HepG2 (cell line): ENCODE measurements around the gene WWP2. TPM values are rescaled to one million over a fixed set of nuclear protein-coding genes. Genes with fewer than 3 reads are reported as not detected.

Experiments
- DPF2 ChIP-seq: sonication (generic); formaldehyde crosslinking; IDR thresholded peaks from 2 replicates; pipeline ENCODE4 v1.4.0; 2020; ENCODE audit warnings: mild to moderate bottlenecking, low read depth, missing genetic modification reagents, borderline replicate concordance
- HHEX ChIP-seq: IDR thresholded peaks from 2 replicates; pipeline ENCODE4 v1.6.1; 2016; ENCODE audit warnings: control low read depth
- MAF1 ChIP-seq: sonication (generic); formaldehyde crosslinking; IDR thresholded peaks from 2 replicates; pipeline ENCODE4 v1.5.0; 2020; ENCODE audit warnings: missing genetic modification reagents, borderline replicate concordance
- NFYC ChIP-seq: IDR thresholded peaks from 2 replicates; pipeline ENCODE4 v1.6.1; 2016; ENCODE audit warnings: missing genetic modification reagents, missing compliant biosample characterization
- RAD21 ChIP-seq: fragments of 450-650 bp; formaldehyde crosslinking; IDR thresholded peaks from 2 replicates; pipeline ENCODE4 v1.5.0; 2020; ENCODE audit warnings: mild to moderate bottlenecking
- RFXANK ChIP-seq: IDR thresholded peaks from 2 replicates; pipeline ENCODE4 v1.6.1; 2016
- RORA ChIP-seq: sonication (generic); formaldehyde crosslinking; IDR thresholded peaks from 2 replicates; pipeline ENCODE4 v1.5.0; 2020; ENCODE audit warnings: mild to moderate bottlenecking, missing genetic modification reagents, moderate library complexity
- SRSF4 ChIP-seq: fragments of 200-400 bp; formaldehyde crosslinking; IDR thresholded peaks from one replicate; pipeline ENCODE4 v1.6.1; 2018; ENCODE audit warnings: mild to moderate bottlenecking, low read depth, low read length, moderate library complexity; ENCODE audit not compliant: poor library complexity, severe bottlenecking
- TBP ChIP-seq: sonication (generic); formaldehyde crosslinking; IDR thresholded peaks from 2 replicates; pipeline ENCODE4 v1.5.0; 2020; ENCODE audit warnings: missing genetic modification reagents
- TBX2 ChIP-seq: sonication (generic); formaldehyde crosslinking; IDR thresholded peaks from 2 replicates; pipeline ENCODE4 v1.5.0; 2020; ENCODE audit warnings: missing genetic modification reagents, mild to moderate bottlenecking, borderline replicate concordance
- THAP11 ChIP-seq: IDR thresholded peaks from 2 replicates; pipeline ENCODE4 v1.6.1; 2016; ENCODE audit warnings: missing biosample characterization, missing genetic modification reagents
- ZBTB7A ChIP-seq: sonication (generic); formaldehyde crosslinking; IDR thresholded peaks from 2 replicates; pipeline ENCODE4 v1.8.0; 2022; ENCODE audit warnings: mild to moderate bottlenecking, missing genetic modification reagents
- ZNF136 ChIP-seq: sonication (generic); formaldehyde crosslinking; IDR thresholded peaks from 2 replicates; pipeline ENCODE4 v1.8.1; 2022; ENCODE audit warnings: low read depth, mild to moderate bottlenecking, moderate library complexity, missing genetic modification reagents
- ZNF496 ChIP-seq: sonication (generic); formaldehyde crosslinking; IDR thresholded peaks from 2 replicates; pipeline ENCODE4 v1.8.1; 2023; ENCODE audit warnings: mild to moderate bottlenecking, moderate library complexity, missing genetic modification reagents; ENCODE audit not compliant: insufficient replicate concordance
- ZNF737 ChIP-seq: sonication (generic); formaldehyde crosslinking; IDR thresholded peaks from 2 replicates; pipeline ENCODE4 v1.5.0; 2020; ENCODE audit warnings: missing genetic modification reagents, mild to moderate bottlenecking, borderline replicate concordance
- polyA plus RNA-seq, 8 experiments: library from polyadenylated mRNA; depleted of rRNA in 3 of 8; stranded (reverse) in 7 of 8; unstranded in 1 of 8; fragments of >200 nt; fragmentation: Illumina TruSeq in 4 of 8; extraction: Trizol in 4 of 8; gene quantifications; 2 replicates each; pipeline versions ENCODE4 v1.2.1 to v1.2.3, GENCODE V29; 2011 to 2016; ENCODE audit warnings: low read depth in 4 of 8, missing spikeins in 1 of 8, mixed read lengths in 1 of 8; ENCODE audit not compliant: insufficient read depth in 1 of 8
- total RNA-seq, 5 experiments: library from RNA; depleted of rRNA; stranded (reverse); fragments of >200 nt; fragmentation: Illumina TruSeq; extraction: Trizol; gene quantifications; 2 replicates each; pipeline ENCODE4 v1.2.3, GENCODE V29; 2016; ENCODE audit warnings: low read depth in 1 of 5
- TF ChIP-seq, protein P1 (sequence below): sonication (generic); formaldehyde crosslinking; IDR thresholded peaks from 2 replicates; pipeline ENCODE4 v1.9.0; 2021; ENCODE audit warnings: missing genetic modification reagents, borderline replicate concordance
- TF ChIP-seq, protein P2 (sequence below): sonication (generic); formaldehyde crosslinking; IDR thresholded peaks from 2 replicates; pipeline ENCODE4 v1.5.0; 2020; ENCODE audit warnings: mild to moderate bottlenecking, missing genetic modification reagents
- TF ChIP-seq, protein P3 (sequence below): sonication (generic); formaldehyde crosslinking; IDR thresholded peaks from 2 replicates; pipeline ENCODE4 v1.8.1; 2023; ENCODE audit warnings: mild to moderate bottlenecking, missing genetic modification reagents

WWP2 gene
- total and polyA plus RNA-seq, 2 of the 13 experiments (the other 11 are each of a cell fraction or from before 2014, with no cell fraction given): 11.4 to 28.2 TPM

DNA sequence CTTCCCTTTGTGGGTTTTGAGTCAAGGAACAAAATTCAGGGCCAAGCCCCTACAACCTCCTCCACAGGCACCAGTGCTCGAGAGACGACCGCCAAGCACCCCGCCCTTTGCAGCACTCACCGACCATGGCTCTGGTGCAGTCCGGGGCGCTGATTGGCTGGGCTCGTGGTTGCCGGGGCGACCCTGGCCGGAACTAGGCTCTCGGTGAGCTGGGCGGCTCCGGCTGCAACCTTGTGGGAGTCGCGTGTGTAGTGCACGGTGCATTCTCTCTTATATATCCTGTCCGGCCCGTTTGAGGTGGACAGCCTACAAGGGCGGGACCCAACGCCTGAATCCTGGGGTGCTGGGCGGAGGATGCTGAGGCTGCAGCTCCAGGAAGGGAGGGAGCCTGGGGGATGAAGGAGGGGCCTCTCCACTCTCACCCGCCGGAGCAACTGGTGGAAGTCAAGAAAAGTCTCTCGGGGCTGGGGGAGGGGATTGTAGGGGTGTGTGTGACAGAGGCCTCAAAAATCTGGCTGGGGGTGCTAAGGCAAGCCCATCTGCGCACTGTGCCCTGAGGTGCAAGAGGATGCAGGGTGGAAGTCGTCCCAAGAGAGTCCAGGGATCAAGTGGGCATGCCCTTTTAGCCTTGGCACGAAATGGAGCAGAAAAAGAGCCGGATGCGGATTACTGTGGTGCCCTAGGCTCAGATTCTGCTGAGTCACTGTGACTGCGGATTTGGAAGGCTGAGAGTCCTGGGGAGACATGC is 35.6 kb upstream of the WWP2 start, which contains the start of gene NQO1 (continued):
- TF ChIP-seq, protein P1, sequence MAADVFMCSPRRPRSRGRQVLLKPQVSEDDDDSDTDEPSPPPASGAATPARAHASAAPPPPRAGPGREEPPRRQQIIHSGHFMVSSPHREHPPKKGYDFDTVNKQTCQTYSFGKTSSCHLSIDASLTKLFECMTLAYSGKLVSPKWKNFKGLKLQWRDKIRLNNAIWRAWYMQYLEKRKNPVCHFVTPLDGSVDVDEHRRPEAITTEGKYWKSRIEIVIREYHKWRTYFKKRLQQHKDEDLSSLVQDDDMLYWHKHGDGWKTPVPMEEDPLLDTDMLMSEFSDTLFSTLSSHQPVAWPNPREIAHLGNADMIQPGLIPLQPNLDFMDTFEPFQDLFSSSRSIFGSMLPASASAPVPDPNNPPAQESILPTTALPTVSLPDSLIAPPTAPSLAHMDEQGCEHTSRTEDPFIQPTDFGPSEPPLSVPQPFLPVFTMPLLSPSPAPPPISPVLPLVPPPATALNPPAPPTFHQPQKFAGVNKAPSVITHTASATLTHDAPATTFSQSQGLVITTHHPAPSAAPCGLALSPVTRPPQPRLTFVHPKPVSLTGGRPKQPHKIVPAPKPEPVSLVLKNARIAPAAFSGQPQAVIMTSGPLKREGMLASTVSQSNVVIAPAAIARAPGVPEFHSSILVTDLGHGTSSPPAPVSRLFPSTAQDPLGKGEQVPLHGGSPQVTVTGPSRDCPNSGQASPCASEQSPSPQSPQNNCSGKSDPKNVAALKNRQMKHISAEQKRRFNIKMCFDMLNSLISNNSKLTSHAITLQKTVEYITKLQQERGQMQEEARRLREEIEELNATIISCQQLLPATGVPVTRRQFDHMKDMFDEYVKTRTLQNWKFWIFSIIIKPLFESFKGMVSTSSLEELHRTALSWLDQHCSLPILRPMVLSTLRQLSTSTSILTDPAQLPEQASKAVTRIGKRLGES: no peak
- peak; percentile 61; the same call in 1 of the 2 replicates for TF ChIP-seq ZBTB7A (CRISPR knock-in tag)
- TF ChIP-seq, protein P2, sequence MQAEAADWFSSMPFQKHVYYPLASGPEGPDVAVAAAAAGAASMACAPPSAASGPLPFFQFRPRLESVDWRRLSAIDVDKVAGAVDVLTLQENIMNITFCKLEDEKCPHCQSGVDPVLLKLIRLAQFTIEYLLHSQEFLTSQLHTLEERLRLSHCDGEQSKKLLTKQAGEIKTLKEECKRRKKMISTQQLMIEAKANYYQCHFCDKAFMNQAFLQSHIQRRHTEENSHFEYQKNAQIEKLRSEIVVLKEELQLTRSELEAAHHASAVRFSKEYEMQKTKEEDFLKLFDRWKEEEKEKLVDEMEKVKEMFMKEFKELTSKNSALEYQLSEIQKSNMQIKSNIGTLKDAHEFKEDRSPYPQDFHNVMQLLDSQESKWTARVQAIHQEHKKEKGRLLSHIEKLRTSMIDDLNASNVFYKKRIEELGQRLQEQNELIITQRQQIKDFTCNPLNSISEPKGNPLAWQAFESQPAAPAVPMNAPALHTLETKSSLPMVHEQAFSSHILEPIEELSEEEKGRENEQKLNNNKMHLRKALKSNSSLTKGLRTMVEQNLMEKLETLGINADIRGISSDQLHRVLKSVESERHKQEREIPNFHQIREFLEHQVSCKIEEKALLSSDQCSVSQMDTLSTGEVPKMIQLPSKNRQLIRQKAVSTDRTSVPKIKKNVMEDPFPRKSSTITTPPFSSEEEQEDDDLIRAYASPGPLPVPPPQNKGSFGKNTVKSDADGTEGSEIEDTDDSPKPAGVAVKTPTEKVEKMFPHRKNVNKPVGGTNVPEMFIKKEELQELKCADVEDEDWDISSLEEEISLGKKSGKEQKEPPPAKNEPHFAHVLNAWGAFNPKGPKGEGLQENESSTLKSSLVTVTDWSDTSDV (CRISPR knock-in tag): no peak
- TF ChIP-seq ZNF136: no peak
- TF ChIP-seq, protein P3, sequence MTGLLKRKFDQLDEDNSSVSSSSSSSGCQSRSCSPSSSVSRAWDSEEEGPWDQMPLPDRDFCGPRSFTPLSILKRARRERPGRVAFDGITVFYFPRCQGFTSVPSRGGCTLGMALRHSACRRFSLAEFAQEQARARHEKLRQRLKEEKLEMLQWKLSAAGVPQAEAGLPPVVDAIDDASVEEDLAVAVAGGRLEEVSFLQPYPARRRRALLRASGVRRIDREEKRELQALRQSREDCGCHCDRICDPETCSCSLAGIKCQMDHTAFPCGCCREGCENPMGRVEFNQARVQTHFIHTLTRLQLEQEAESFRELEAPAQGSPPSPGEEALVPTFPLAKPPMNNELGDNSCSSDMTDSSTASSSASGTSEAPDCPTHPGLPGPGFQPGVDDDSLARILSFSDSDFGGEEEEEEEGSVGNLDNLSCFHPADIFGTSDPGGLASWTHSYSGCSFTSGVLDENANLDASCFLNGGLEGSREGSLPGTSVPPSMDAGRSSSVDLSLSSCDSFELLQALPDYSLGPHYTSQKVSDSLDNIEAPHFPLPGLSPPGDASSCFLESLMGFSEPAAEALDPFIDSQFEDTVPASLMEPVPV: no peak; the same call in 1 of the 2 replicates
- TF ChIP-seq HHEX (CRISPR knock-in tag): no peak
- no peak for TF ChIP-seq RAD21 (CRISPR knock-in tag)
- TF ChIP-seq RORA: 0 out of 2 replicates have a peak, but pooled peaks have one; percentile 62
- no peak for TF ChIP-seq SRSF4
- no peak for TF ChIP-seq ZNF496
- TF ChIP-seq TBX2 (CRISPR knock-in tag): peak; percentile 83
- TF ChIP-seq MAF1 (CRISPR knock-in tag): 0 out of 2 replicates have a peak, but pooled peaks have one; percentile 30
- no peak for TF ChIP-seq RFXANK
- 0 out of 2 replicates have a peak, but pooled peaks have one; percentile 17 for TF ChIP-seq ZNF737 (CRISPR knock-in tag)
- peak; percentile 81 for TF ChIP-seq NFYC (CRISPR knock-in tag)
- no peak for TF ChIP-seq DPF2 (CRISPR knock-in tag)
- TF ChIP-seq TBP (CRISPR knock-in tag): no peak
- TF ChIP-seq THAP11: 0 out of 2 replicates have a peak, but pooled peaks have one; percentile 31
